CD4-positive, alpha-beta T cell treated with Interleukin-15 for 4 hours (primary cell): ENCODE data around the gene SLX4IP.
A peak's percentile ranks its signal among the peaks of the same experiment; 100 is the strongest.

ENCODE experiments used
- DNase-seq: peaks from one replicate; pipeline ENCODE4 v3.0.0-alpha.2; 2020; ENCODE audit warnings: low spot score

SLX4IP gene

DNA sequence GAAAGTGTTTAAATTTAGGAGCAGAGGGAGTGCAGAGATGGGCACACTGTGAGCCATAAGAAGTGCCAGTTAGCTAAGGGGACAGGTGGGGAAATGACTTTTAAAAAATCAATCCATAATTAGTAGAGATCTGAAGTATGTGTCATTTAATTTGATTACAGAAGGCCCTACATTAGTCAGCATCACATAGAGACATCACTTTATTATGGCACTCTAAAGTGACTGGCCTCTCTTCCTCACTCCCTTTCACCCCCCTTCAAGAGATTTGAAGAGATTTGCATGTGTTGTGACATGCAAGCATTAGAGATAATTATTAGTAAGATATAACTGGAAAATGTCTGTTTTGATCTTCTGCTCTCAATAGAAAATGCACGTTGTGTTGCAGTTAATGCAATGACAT, 86.7 kb downstream of the SLX4IP start:
- DNase-seq: no peak

- no peak for DNase-seq
These were observed 87.2 kb downstream of the SLX4IP start for GRCh38 chr20:10522328-10522727.

DNA sequence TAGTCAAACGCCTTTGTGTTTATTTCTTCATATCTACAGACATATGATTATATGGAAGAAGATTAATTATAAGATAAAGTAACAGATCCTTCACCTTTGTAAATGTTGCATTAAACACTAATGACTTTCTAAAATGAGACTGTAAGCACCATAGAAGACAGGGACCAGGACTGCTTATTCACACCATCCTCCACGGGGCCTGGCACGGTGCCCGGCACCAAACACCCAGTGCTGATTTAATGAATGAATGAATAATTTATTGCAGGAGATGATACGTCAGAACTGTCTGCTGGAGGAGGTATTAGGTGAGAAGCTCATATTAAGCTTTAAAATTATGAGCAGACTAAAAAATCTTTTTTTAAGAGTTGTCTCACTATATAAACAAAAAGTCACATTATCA, 88.3 kb downstream of the SLX4IP start:
- DNase-seq: no peak

- no peak for DNase-seq
These were observed 89.0 kb downstream of the SLX4IP start for GRCh38 chr20:10524034-10524476.

DNA sequence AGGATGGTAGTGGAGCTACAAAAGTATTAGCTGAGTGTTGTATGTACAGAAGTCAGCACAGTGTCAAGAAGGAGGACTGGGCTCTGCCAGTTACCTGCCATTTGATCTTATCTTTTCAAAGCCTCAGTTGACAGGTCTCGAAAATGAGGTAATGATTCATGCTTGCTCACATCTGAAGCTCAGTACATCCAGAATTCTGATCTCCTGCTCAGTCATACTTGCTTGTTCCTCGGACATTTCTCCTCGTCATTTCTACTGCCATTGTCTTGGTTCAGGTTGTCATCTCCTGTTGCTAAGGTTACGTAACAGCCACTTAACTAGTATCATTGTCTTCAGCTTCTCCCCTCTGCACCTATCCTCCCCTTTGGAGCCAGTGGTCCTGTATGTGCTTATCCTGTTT, 89.5 kb downstream of the SLX4IP start:
- DNase-seq: no peak

DNA sequence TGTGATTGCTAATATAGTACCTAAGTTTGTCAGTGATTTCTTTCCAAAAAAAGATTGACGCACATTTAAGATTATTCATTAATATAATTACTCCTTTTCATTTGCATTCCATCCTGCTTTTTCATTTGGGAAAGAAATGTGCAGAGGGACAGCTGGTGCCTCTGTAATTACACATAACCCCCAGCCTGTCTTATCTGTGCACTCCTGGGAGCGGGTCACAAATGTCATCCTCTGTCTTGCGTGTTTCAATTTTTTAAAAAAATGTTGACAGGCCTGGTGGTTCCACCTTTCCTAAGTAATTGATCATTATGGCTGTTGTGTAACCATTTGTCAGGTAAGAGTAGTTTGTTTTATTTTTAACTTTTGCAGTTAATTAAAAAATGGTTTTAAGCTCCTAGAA, 92.7 kb downstream of the SLX4IP start:
- DNase-seq: no peak

DNA sequence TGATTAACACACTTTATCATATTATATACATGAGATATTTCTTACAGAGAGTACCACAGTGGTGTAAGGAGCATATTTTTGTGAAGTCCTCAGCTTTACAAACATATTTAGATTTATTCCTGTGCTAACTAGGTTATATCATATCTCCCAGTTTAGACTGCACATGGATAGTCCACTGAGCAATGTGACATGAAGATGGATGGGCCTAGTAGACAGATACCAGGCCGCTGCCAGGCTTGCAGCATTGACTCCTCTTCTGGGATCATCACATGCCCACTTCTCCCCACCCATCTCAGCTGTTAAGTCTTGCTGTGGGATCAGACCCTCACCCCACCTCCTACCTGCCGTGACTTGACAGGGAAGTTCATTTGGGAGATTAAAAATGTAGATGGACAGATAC, 95.8 kb downstream of the SLX4IP start:
- DNase-seq: no peak

DNA sequence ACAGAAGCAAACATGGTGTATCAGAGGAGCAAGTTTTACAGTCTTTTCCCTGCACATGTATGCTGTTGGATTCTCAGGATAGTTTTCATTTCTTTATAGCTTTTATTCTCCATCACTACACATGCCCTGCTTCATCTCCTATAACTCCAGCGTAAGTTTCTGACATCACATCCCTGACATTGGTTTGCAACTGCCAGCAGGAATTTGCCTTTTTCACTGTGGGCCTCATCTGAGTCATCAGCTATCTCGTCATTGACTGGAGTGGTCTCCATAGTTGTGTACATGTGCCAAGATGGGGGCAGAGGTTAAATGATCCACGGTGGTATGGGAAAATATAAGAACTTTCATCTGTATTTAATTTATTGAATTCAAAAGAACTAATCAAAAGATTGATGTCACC, 96.7 kb downstream of the SLX4IP start:
- DNase-seq: no peak

GRCh38 chr20:10532361-10532760, 97.3 kb downstream of the SLX4IP start:
- no peak for DNase-seq

DNA sequence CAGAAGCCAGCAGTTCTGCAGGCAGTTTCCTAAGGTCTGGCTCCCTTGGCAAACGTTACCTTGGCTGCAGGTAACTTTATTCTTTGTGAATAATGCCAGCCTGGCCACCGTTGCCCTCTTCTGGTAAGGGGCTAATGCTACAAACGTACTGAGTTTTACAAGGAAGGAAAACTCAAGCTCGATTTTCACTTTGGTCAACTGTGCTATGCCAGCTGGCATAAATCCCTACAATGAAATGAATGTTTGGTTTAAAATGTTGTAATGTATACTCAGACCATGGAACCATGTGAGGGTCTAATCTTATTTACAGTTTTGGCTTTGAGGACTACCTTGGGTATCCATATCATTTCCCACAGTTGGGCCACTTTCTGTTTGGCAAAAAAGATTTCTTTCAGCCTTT, 101.4 kb downstream of the SLX4IP start:
- peak; percentile 23 for DNase-seq

- no peak for DNase-seq
These were observed 102.9 kb downstream of the SLX4IP start for GRCh38 chr20:10537850-10538480.

DNA sequence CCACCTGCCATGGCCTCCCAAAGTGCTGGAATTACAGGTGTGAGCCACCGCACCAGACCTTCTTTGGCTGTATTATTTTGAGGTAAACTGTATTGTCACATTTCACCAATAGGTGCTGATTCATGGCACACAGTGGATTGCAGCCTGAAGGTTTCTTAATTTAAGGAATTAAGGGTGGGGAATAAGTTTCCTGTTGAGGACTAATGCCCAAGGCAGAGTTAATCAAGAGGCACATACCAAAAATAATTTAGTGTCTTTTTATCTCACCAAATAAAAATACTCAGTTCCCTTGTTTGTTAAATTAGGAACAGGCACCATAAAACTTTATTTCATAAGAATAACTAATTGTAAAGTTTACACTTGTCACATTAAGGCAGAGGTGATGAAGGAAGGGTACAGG, 103.7 kb downstream of the SLX4IP start:
- no peak for DNase-seq

DNA sequence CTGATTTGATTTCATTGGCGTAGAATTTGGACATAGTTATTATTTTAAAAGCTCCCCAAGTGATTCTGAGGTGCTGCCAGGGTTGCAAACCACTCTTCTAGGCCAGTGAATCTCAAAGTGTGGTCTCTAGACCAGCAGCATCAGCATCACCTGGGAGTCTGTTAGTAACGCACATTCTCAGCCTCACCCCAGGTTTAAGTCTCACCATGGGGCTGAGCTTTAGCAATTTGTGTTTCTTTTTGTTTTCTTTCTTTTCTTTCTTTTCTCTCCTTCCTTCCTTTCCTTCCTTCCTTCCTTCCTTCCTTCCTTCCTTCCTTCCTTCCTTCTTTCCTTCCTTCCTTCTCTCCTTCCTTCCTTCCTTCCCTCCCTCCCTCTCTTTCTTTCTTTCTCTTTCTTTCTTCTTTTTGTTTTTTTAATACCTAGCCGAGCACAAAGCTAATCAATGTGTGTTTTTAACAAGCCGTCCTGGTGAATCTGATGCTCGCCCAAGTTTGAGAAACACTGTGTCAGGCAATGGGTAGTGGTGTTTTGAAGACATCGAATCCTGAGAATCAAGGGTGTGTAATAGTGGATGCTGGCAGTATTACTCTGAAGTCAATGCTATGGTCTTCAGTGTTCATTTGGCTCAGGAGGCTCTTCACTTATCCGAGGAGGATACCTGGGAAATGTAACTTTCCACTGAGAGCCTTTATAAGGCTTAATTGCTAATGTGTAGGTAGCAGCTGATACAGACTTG, 104.9 kb downstream of the SLX4IP start:
- no peak for DNase-seq

DNA sequence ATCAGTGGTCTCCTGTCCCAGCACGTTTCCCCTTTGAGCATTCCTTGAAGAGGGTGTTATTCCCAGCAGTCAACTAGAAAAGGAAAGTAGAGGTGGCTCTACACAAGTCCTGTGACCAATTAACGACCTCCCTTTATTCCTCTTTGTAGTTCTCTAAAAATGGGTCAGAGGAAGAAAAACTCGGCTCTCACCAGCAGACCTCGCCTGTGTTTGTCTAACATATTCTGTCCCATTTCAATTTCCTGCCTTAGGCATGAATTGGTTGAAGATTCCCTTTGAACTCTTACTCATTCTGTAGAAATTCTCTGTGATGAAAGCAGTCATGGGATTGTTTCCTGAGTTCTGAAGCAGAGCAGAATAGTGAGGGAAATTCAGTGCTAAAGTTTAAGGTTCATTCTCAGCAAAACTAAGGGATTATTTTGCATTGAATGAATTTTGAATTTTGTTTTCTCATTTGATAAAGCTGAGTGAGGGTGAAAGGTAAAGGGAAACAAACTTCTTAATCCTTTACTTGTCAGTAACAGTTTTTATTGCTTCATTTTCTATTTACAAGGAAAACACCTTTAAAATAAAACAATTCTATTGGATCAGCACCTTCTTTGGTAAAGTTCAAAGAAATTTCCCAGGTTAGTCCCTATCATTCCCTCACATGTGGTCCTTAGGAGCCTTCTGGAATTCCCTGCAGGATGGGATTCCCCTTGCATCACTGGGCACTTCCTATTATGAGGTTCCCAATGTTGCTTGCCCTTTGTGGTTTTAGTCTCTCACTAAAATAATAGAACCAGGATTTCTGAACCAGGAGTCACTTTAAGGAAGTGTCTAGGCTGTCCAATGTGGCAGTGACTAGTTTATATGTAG, 105.8 kb downstream of the SLX4IP start:
- no peak for DNase-seq

GRCh38 chr20:10541668-10542411, 106.7 kb downstream of the SLX4IP start:
- DNase-seq: no peak

DNA sequence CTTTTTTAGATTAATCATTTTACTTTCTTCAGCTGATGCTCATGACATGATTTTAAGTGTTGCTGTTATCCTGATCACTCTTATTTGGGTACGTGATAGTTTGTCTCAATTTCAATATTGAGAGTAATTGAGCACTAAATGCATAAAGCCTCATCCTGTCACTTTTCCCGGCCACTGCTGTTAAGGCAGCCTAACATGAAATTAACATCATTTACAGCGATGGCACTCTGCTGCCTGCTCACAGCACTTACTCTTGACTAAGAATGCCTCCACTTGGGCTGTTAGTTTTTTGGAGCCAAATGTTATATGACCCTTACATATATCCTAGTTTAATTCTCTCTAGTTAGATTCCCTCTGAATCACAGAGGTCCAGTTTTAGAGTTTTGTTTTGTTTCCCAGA, 107.3 kb downstream of the SLX4IP start:
- no peak for DNase-seq

GRCh38 chr20:10543480-10543879, 108.4 kb downstream of the SLX4IP start:
- DNase-seq: no peak

DNA sequence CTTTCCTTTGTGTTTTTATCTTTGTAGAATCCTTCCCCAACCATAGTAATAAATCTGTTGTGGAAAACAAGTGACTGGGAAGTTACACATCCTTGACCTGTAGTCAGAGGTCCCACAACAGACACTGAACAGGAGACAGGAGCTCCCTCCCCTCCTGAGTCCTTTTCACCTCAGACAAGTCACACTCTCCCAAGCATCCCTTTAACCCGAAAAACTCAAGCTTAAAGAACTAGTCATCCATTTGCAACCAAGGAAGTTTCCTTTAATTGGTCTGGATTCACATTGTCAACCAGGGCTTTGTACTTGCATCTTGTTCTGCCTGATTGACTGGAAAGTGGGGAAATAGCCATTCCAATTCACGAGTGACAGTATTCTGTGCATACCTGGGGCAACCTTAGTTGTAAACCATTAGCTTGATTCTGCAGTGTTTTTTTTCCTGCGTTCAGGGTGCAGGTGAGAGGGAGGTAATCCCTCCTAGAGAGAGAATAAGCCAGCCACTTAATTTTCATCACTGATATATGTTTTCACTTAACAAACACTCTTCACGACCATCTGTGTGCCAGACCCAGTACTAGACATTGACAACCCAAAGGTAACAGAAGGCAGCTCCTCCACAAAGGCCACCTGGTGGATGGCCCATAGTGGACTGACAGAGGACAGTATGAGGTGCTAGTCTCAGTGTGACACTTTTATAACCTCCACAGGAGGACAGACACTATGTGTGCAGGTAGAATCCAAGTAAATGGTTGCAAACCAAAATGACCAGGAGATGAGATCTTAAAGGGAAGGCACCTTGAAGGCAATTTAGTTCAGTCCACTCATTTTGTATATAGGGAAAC, 112.4 kb downstream of the SLX4IP start:
- no peak for DNase-seq

DNA sequence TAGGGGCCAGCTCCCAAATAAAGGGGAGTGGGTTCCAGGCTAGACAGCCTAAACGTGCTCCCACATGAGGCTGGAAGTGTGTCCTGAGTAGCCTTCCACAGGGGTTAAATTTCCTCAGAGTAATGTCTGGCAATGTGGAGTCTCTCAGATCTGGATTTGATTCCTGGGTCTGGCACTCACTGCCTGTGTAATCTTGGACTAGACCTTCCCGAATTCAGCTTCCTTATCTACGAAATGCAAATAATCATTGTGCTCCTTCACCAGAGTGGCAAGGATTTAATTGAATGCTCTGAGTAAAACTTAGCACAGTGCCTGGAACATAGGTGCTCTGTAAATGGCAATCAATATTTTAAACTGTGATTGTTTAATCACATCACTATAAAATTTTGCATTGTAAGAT, 114.4 kb downstream of the SLX4IP start:
- DNase-seq: no peak

DNA sequence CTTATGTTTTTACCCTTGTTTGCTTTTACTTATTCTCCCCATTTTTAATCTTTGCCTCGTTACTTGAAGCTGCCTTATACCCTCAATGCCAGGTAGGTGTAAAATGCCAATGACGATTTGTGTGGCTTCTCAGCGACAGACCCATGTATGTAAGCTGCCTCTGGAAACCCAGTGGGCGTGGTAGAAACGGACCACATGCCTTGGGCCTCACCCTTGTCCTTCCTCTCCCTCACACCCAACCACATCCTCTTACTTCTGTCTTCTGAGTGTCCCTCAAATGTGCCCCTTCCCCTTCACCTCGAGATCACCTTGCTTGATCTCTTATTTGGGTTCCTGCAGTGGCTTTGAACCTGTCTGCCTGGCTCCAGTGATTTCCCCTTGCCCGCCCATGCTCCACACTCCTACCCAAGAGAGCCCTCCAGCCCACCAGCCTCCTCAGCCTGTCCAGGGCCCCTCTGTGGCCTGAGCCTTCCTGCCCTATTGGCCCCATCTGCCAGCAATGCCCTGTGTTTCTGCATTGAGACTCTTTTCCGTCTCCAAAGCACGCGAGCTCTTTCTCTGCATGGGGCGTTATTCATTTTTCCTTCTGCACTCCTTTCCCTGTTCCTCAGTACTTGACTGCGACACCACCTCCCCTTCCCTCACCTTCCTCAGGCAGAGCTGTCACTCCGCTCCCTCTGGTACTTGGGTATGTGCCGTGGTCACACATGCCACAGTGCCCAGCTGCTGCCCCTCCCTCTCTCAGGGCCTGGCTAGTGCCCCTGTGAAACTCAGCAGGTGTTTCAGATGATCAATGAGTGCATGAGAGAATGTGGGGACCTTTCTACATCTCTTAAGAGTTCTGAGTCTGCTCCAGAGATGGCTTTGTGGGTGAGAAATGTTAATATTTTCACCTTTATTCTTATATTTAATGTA, 115.4 kb downstream of the SLX4IP start:
- DNase-seq: no peak
